Measurements from ENCODE around the gene IQSEC3.

Gene IQSEC3

DNA sequence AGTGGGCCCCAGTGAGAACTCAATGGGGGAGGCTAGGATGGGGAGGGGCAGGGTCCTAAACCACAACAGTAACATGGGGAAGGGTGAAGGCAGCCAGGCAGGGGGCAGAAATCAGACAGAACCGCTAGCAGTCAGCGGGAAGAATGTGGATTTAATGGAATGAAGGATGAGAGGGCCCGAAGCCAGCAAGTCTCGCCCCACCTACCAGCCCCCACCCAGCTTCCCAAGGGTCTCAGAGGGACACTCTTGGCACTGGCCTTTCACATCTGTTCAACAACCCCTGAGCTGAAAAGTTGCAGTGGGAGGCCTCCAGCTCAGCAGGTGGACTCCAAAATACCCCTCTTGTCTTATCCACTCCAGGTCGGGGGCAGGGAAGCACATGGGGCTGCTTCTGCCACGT lies 153.9 kb downstream of the IQSEC3 start:
- no peak for FAIRE-seq
- DNase-seq (ENCODE audit: insufficient read length) = no peak
- TF ChIP-seq TAF1 (IDR thresholded peaks at IDR 0.05; ENCODE audit: borderline replicate concordance, low read depth, low read length) (no peak), POLR2AphosphoS5 (IDR thresholded peaks at IDR 0.05; ENCODE audit: low read depth, low read length) (no peak), POLR2A (IDR thresholded peaks at IDR 0.05; ENCODE audit: low read depth, low read length) (no peak)

DNA sequence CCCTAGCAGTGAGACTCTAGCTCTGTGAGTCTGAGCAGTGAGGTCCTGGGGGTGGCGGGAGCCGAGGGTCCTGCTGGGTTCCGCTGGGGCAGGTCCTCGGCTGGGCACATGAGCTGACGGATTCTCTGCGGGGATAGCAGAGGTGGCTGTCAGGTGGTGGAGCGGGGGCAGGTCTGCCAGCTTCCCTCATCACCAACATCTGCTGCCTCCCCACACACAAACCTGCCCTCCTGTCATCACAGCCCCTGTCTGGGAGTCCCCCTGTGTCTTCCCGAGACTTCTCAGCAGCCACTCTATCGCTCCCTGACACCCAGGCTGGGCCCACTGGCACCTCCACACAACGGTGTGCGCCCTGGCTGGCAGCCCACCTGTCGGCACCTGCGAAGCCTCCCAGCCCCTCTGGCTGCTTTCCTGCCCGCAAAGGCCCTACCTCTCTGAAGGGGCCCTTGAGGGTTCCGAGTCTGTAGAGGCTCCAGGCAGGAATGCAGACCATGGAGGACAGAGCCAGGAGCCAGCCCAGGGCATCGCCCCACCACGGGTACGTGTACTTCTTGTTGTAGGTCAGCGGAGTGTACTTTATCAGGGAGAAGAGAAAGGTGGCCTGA lies 154.5 kb downstream of the IQSEC3 start:
- TF ChIP-seq POLR2A (IDR thresholded peaks at IDR 0.05; ENCODE audit: low read depth, low read length) = no peak
- TF ChIP-seq POLR2AphosphoS5 (IDR thresholded peaks at IDR 0.05; ENCODE audit: low read depth, low read length) = no peak
- no peak for TF ChIP-seq TAF1 (IDR thresholded peaks at IDR 0.05; ENCODE audit: borderline replicate concordance, low read depth, low read length)
- DNase-seq (ENCODE audit: insufficient read length) (no peak), FAIRE-seq (no peak)

DNA sequence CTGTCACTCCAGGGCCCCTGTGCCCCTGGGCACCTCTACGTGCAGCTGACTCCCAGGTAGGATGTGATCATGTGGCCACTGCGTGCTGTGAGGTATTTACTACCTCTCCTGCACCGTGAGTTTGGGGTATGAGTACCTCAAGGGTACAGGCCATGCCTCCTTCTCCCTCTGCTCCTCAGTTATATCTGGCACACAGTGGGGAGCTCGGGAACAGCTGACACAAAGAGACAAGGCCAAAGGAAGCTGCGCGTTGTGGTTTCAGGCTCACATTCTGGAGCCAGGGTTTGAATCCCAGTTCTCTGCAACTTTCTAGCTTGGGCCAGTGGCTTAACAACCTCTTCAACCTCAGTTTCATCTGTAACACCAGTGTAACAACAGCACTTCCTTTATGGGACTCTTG lies 155.2 kb downstream of the IQSEC3 start:
- DNase-seq (ENCODE audit: insufficient read length) = no peak
- TF ChIP-seq POLR2AphosphoS5 (IDR thresholded peaks at IDR 0.05; ENCODE audit: low read depth, low read length) = no peak
- no peak for TF ChIP-seq TAF1 (IDR thresholded peaks at IDR 0.05; ENCODE audit: borderline replicate concordance, low read depth, low read length)

GRCh38 chr12:223841-224240 lies 157.3 kb downstream of the IQSEC3 start:
- DNase-seq (ENCODE audit: insufficient read length) (no peak), FAIRE-seq (no peak)
- no peak for TF ChIP-seq POLR2A (IDR thresholded peaks at IDR 0.05; ENCODE audit: low read depth, low read length)
- no peak for TF ChIP-seq TAF1 (IDR thresholded peaks at IDR 0.05; ENCODE audit: borderline replicate concordance, low read depth, low read length)
- TF ChIP-seq POLR2AphosphoS5 (IDR thresholded peaks at IDR 0.05; ENCODE audit: low read depth, low read length) = no peak

More for the DNA sequence above, 155.2 kb downstream of the IQSEC3 start:
- no peak for FAIRE-seq

DNA sequence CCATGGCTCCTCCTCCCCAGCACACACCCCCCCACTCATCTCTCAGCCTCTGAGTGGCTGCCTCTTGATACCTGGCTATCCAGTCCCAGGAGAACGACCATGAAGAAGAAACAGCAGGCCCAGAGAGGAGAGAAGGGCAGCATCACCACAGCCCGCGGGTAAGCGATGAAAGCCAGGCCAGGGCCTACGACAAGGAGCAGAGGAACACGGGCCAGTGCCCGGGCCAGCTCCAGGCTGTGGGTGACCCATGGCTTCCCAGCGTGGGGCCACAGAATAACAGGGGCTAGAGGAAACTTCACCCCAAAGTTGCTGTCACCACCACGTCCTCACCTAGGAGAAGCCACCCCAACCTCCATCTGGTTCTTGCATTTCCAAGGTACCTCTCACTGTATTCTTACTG lies 157.8 kb downstream of the IQSEC3 start:
- FAIRE-seq (no peak), DNase-seq (ENCODE audit: insufficient read length) (no peak)
- TF ChIP-seq POLR2AphosphoS5 (IDR thresholded peaks at IDR 0.05; ENCODE audit: low read depth, low read length) (no peak), POLR2A (IDR thresholded peaks at IDR 0.05; ENCODE audit: low read depth, low read length) (no peak), TAF1 (IDR thresholded peaks at IDR 0.05; ENCODE audit: borderline replicate concordance, low read depth, low read length) (no peak)

- DNase-seq (ENCODE audit: insufficient read length) (no peak), FAIRE-seq (no peak)
- no peak for TF ChIP-seq POLR2AphosphoS5 (IDR thresholded peaks at IDR 0.05; ENCODE audit: low read depth, low read length)
- no peak for TF ChIP-seq POLR2A (IDR thresholded peaks at IDR 0.05; ENCODE audit: low read depth, low read length)
- no peak for TF ChIP-seq TAF1 (IDR thresholded peaks at IDR 0.05; ENCODE audit: borderline replicate concordance, low read depth, low read length)
These were observed 158.4 kb downstream of the IQSEC3 start for GRCh38 chr12:225012-225411.

- no peak for DNase-seq (ENCODE audit: insufficient read length)
- TF ChIP-seq POLR2AphosphoS5 (IDR thresholded peaks at IDR 0.05; ENCODE audit: low read depth, low read length) (no peak), TAF1 (IDR thresholded peaks at IDR 0.05; ENCODE audit: borderline replicate concordance, low read depth, low read length) (no peak), POLR2A (IDR thresholded peaks at IDR 0.05; ENCODE audit: low read depth, low read length) (no peak)
- no peak for FAIRE-seq
These were observed 159.8 kb downstream of the IQSEC3 start for GRCh38 chr12:226401-226800.

DNA sequence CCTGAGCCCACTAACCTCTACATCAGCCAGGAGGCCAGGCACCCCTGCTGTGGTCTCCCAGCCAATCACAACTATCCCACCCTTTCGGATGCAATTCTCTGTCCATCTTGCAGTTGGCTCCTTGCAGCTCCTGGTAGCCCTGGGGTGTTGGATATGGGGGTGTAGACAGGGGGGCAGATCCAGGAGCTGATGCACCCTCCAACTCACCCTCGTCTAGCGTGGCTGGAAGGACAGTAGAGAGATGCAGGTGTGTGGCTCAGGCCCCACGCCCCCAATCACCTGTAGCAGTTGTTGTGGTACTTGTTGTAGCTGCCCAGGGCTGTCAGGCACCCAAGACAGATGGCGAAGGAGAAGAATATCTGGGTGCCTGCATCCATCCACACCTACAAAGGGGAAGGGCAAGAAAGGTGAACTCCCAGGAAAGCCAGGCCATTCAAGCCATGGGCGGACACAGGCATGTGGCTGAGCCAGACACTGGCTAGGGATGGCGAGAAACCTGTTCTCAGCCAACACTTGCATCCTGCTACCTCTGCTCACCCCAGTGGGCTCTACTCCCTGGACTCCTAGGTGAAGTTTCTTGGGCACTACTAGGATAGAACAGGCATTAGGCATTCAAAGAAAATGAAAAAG lies 160.8 kb downstream of the IQSEC3 start:
- FAIRE-seq (no peak), DNase-seq (ENCODE audit: insufficient read length) (no peak)
- no peak for TF ChIP-seq TAF1 (IDR thresholded peaks at IDR 0.05; ENCODE audit: borderline replicate concordance, low read depth, low read length)
